A549 (cell line): Measurements from ENCODE around the gene KIRREL2. TPM values are rescaled to one million over a fixed set of nuclear protein-coding genes. Genes with fewer than 3 reads are reported as not detected.
"Not testable (repeated sequence)": the region's sequence is repeated elsewhere in the genome, so short reads cannot be mapped to it uniquely, and the experiment has no call there.

Experiments used
- ATAC-seq, 2 experiments: fragments of 200-7000 bp in 1 of 2; fragments of >200 bp in 1 of 2; cut with Nextera tagmentation in 1 of 2; cut with Tn5 transposase in 1 of 2; 3 replicates each; pipeline versions ENCODE4 v1.8.0 to v1.9.1; 2018 to 2020; ENCODE audit warnings: mild to moderate bottlenecking in 1 of 2, moderate library complexity in 1 of 2
- CTCF ChIA-PET: fragments of 300-600 bp; sonication (Branson Sonifier 250); formaldehyde crosslinking; extraction: SDS; loops from one replicate; lab custom pipeline; 2021; ENCODE audit warnings: antibody characterized with exemption, inconsistent platforms; lab: Yijun Ruan, JAX
- POLR2A ChIA-PET: fragments of 350-600 bp; formaldehyde crosslinking; extraction: SDS; loops from one replicate; lab custom pipeline; 2021; ENCODE audit warnings: antibody characterized with exemption, inconsistent platforms; lab: Yijun Ruan, JAX
- DNase-seq, 2 experiments: peaks; one replicate each; pipeline versions ENCODE4 v3.0.0 to v3.0.0-alpha.2; 2011 to 2016; ENCODE audit warnings: low read depth in 1 of 2, low spot score in 1 of 2
- FAIRE-seq: peaks from 2 replicates; lab custom pipeline; 2011; peaks lifted over from hg19 to GRCh38; lab: Jason Lieb, UNC
- H3K27ac ChIP-seq, 2 experiments: fragments of >200 bp; sonication (Bioruptor Twin); formaldehyde crosslinking; 3 replicates each; pipeline ENCODE4 v1.5.1; 2016 to 2017
- H3K4me1 ChIP-seq: fragments of >200 bp; sonication (Bioruptor Twin); formaldehyde crosslinking; 3 replicates; pipeline ENCODE4 v1.6.1; 2016
- H3K4me2 ChIP-seq: fragments of >200 bp; sonication (Bioruptor Twin); formaldehyde crosslinking; 3 replicates; pipeline ENCODE4 v1.6.1; 2016
- H3K4me3 ChIP-seq: fragments of >200 bp; sonication (Bioruptor Twin); formaldehyde crosslinking; 3 replicates; pipeline ENCODE4 v1.5.1; 2016
- H3K9me3 ChIP-seq: fragments of >200 bp; sonication (Bioruptor Twin); formaldehyde crosslinking; 3 replicates; pipeline ENCODE4 v1.6.1; 2016
- CBX8 ChIP-seq: fragments of 200-600 bp; sonication (generic); IDR thresholded peaks from 2 replicates; pipeline ENCODE4 v1.6.1; 2016
- EHF ChIP-seq: fragments of 250-450 bp; sonication (Bioruptor Pico); IDR thresholded peaks from 2 replicates; pipeline ENCODE4 v1.5.0; 2020; ENCODE audit warnings: mild to moderate bottlenecking
- EHMT2 ChIP-seq: fragments of 200-600 bp; sonication (generic); IDR thresholded peaks from 2 replicates; pipeline ENCODE4 v1.6.1; 2016; ENCODE audit warnings: antibody characterized with exemption, low read depth, mild to moderate bottlenecking, moderate library complexity
- ESRRA ChIP-seq: fragments of 150-350 bp; IDR thresholded peaks from 2 replicates; pipeline ENCODE4 v1.6.1; 2014; ENCODE audit warnings: mild to moderate bottlenecking, low read length, borderline replicate concordance
- HOXB5 ChIP-seq: fragments of 250-450 bp; sonication (Bioruptor Pico); IDR thresholded peaks from 2 replicates; pipeline ENCODE4 v1.5.0; 2020; ENCODE audit warnings: mild to moderate bottlenecking, moderate library complexity
- MAZ ChIP-seq: fragments of 150-350 bp; IDR thresholded peaks from 2 replicates; pipeline ENCODE4 v1.6.1; 2014; ENCODE audit warnings: antibody characterized with exemption, low read depth, low read length, borderline replicate concordance
- NPAS2 ChIP-seq: fragments of 250-450 bp; sonication (Bioruptor Pico); IDR thresholded peaks from 2 replicates; pipeline ENCODE4 v1.8.0; 2022; ENCODE audit warnings: mild to moderate bottlenecking, moderate library complexity, borderline replicate concordance
- PHF8 ChIP-seq: fragments of 200-600 bp; sonication (generic); IDR thresholded peaks from 2 replicates; pipeline ENCODE4 v1.6.1; 2016; ENCODE audit warnings: low read depth, mild to moderate bottlenecking, antibody characterized with exemption, moderate library complexity, borderline replicate concordance
- RAD21 ChIP-seq, 2 experiments: fragments of >200 bp in 1 of 2; sonication (Bioruptor Twin) in 1 of 2; formaldehyde crosslinking in 1 of 2; IDR thresholded peaks in 1 of 2; conservative IDR thresholded peaks in 1 of 2; 2 replicates in 1 of 2; 3 replicates in 1 of 2; pipeline ENCODE4 v1.6.1; 2012 to 2018; ENCODE audit warnings: inconsistent platforms in 1 of 2
- RARB ChIP-seq: fragments of 250-450 bp; sonication (Bioruptor Pico); IDR thresholded peaks from 2 replicates; pipeline ENCODE4 v1.8.0; 2021; ENCODE audit warnings: mild to moderate bottlenecking, moderate library complexity
- REST ChIP-seq: fragments of 200-600 bp; sonication (generic); IDR thresholded peaks from 2 replicates; pipeline ENCODE4 v1.6.1; 2016; ENCODE audit warnings: antibody characterized with exemption, mild to moderate bottlenecking, moderate library complexity
- SREBF2 ChIP-seq: fragments of 450-650 bp; IDR thresholded peaks from 2 replicates; pipeline ENCODE4 v1.6.1; 2014; ENCODE audit warnings: mild to moderate bottlenecking, moderate library complexity
- ZNF302 ChIP-seq: fragments of 250-450 bp; sonication (Bioruptor Pico); IDR thresholded peaks from 2 replicates; pipeline ENCODE4 v1.9.0; 2021; ENCODE audit warnings: inconsistent platforms, mild to moderate bottlenecking, moderate library complexity
- WGBS: methylation state at CpG from one replicate; pipeline ENCODE4 v1.1.6; 2017; ENCODE audit errors: missing lambda C conversion rate; 5-methylcytosine and 5-hydroxymethylcytosine counted together
- polyA plus RNA-seq, 4 experiments: library from polyadenylated mRNA; depleted of rRNA in 3 of 4; stranded (reverse); fragments of >200 nt; fragmentation: RNase III in 1 of 4; extraction: RNeasy Plus Mini Kit Qiagen cat#74134 plus additional on column Dnase treatment in 1 of 4; gene quantifications; 2 replicates in 3 of 4; 3 replicates in 1 of 4; pipeline ENCODE4 v1.2.3, GENCODE V29; 2011 to 2017

KIRREL2 gene
- polyA plus RNA-seq, 2 of the 4 experiments (the other 2 are of a cell fraction): 0.26 to 0.54 TPM

DNA sequence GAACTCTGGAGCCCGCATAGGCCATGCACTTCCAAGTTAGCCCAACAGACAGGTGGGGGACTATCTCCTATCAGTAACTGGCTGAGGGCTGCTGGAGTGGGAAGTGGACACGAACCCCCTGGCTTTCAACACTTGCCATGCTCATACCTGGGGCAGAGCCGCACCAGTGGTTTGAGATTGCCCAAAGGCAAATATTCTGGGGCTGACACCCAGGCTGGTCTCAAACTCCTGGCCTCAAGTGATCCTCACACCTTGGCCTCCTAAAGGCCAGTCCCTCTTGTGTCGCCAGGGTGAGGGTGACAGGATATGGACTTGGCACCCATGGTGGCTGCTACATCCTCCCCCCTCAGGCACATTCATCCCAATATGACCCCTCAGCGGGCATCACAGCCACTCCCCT is 30.5 kb downstream of the KIRREL2 start (continued):
- no peak for TF ChIP-seq HOXB5 (CRISPR knock-in tag)
- TF ChIP-seq EHMT2: no peak

DNA sequence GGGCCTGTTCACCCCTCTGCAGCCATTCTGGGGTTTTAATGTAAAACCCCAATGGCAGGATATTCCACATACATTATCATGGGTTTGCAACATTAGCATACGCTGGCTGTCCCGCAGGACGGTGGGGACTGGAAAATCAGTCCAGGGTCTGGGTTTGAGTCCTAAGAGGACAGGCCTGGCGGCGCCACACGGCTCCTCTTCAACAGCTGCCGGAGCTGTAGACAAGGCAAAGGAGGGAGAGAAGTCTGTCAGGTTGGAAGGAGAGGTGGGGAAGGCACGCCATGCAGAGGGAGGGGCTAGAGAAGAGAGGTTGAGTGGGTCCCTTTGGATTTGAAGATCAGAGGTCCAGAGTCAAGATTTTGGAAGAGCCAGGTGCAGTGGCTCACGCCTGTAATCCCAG is 31.7 kb downstream of the KIRREL2 start:
- H3K4me3 ChIP-seq: no peak overlapping the region
- H3K4me1 ChIP-seq: no peaks in the 10 kb centered on the region
- TF ChIP-seq RAD21 (conservative IDR thresholded peaks at IDR 0.05 in 1 of 2, IDR thresholded peaks at IDR 0.05 in 1 of 2) (no peak), NPAS2 (no peak), EHF (no peak)
- TF ChIP-seq, all 56 proteins: peak for 0
- 91% methylated on average over 9 of the region's 9 CpGs for WGBS
- ChIA-PET CTCF (interaction anchor here (1.3 to 17.6 kb wide), 3 partner anchors 22 to 40 kb away, joined by 3 to 402 read pairs (median 5); no protein-coding TSS in a partner anchor), POLR2A (no interaction called here)
- H3K27ac ChIP-seq: no peak overlapping the region
- H3K4me2 ChIP-seq: no peak overlapping the region
- no peak for DNase-seq
- ATAC-seq: no peak
- no peaks in the 10 kb centered on the region for H3K9me3 ChIP-seq
- FAIRE-seq: no peak

GRCh38 chr19:35889370-35890112 is 32.8 kb downstream of the KIRREL2 start:
- POLR2A ChIA-PET: interaction anchor here (0.6 kb wide), 1 partner anchor 527 kb away, joined by 4 read pairs; no protein-coding TSS in a partner anchor

DNA sequence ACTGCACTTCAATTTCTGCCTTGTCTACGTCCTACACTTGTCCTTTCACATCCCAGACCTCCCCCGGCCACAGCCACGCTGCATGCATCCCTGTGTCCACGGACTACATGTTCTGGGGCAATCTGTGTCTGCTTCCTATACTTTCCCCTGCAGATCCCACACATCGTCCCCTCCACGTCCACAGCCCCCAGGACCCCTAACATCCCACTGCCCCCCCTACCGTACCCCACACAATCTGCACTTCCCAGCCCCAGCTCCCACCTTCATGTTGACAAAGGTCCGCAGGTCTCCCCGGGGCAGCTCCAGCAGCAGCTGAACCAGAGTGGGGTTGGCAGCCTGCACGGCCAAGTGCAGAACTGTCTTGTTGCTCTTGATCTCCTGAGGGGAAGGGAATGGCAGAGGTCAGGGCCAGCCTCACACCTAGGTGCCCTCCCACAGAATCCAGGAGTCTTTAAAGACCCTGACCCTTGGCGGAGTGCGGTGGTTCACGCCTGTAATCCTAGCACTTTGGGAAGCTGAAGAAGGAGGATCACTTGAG is 33.5 kb downstream of the KIRREL2 start:
- no peak overlapping the region for H3K4me3 ChIP-seq
- H3K27ac ChIP-seq: no peak overlapping the region
- ATAC-seq: peak; percentile 28 to 46; a peak in 1 of 6 replicates
- no peaks in the 10 kb centered on the region for H3K9me3 ChIP-seq
- POLR2A ChIA-PET: interaction anchor here (0.6 kb wide), 1 partner anchor 526 kb away, joined by 4 read pairs; no protein-coding TSS in a partner anchor
- CTCF ChIA-PET: interaction anchor here (0.6 to 17.6 kb wide), 7 partner anchors 7 to 1588 kb away, joined by 3 to 402 read pairs (median 3); no protein-coding TSS in a partner anchor
- no peak overlapping the region for H3K4me2 ChIP-seq
- TF ChIP-seq REST (no peak), MAZ (no peak), CBX8 (no peak), ZNF302 (no peak), RARB (no peak), SREBF2 (no peak)
- no peaks in the 10 kb centered on the region for H3K4me1 ChIP-seq
- DNase-seq: no peak
- no peak for FAIRE-seq
- 92% methylated on average over 13 of the region's 13 CpGs for WGBS

More at GRCh38 chr19:35889370-35890112, 32.8 kb downstream of the KIRREL2 start:
- CTCF ChIA-PET: interaction anchor here (0.6 to 17.6 kb wide), 9 partner anchors 7 to 1587 kb away, joined by 3 to 402 read pairs (median 4); no protein-coding TSS in a partner anchor
- FAIRE-seq: no peak
- WGBS: 94% methylated on average over 18 of the region's 18 CpGs
- no peak for DNase-seq
- Histone ChIP-seq H3K27ac (no peak overlapping the region), H3K4me2 (no peak overlapping the region), H3K4me3 (no peak overlapping the region), H3K4me1 (no peaks in the 10 kb centered on the region), H3K9me3 (no peaks in the 10 kb centered on the region)
- peak; percentile 14; the same call in 1 of the 2 replicates for TF ChIP-seq ESRRA
- TF ChIP-seq PHF8: no peak
- ATAC-seq: peak; percentile 13 to 28; a peak in 5 of 6 replicates

GRCh38 chr19:35891819-35892218 is 35.1 kb downstream of the KIRREL2 start:
- not testable (repeated sequence) for FAIRE-seq, ATAC-seq, DNase-seq

More at GRCh38 chr19:35891819-35892218, 35.1 kb downstream of the KIRREL2 start:
- WGBS: 88% methylated on average over 3 of the region's 3 CpGs
- H3K9me3 ChIP-seq, H3K4me2 ChIP-seq, H3K27ac ChIP-seq, H3K4me3 ChIP-seq, H3K4me1 ChIP-seq, POLR2A ChIA-PET: not testable (repeated sequence)
- CTCF ChIA-PET: interaction anchor here (0.6 to 17.6 kb wide), 8 partner anchors 9 to 218 kb away, joined by 3 to 402 read pairs (median 4); no protein-coding TSS in a partner anchor
